Choroid plexus epithelial cell (primary cell): ENCODE results near the gene IFT27.

ENCODE experiments used
- DNase-seq: peaks from one replicate; pipeline ENCODE4 v3.0.0-alpha.2; 2010; ENCODE audit warnings: low read depth
- H3K4me3 ChIP-seq: 2 replicates; pipeline ENCODE4 v1.5.1; 2011; ENCODE audit warnings: low read depth, mild to moderate bottlenecking, control low read depth, low read length, moderate library complexity
- TF ChIP-seq, protein P1 (sequence below): conservative IDR thresholded peaks from 2 replicates; pipeline ENCODE4 v1.5.1; 2011; ENCODE audit warnings: low read depth, mild to moderate bottlenecking, control low read depth, inconsistent platforms, low read length, moderate library complexity

Gene IFT27

DNA sequence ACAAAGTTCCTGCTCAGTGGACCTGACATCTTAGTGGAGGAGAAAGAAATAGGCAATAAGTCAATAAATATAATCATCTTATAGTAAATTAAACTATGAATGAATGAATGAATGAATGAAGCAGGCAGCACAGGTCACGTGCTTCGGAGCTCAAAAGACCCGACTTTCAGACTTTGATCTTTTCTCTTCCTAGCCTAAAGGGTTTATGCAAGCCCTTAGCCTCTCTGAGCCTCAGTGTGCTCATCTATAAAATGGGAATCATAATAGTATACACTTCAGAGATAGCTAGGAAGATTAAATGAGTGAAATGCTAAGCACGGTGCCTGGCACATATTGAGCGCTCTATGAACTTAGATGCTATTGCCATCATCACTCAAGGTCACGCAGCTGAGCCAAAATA lies 33.4 kb upstream of the IFT27 start:
- TF ChIP-seq, protein P1, sequence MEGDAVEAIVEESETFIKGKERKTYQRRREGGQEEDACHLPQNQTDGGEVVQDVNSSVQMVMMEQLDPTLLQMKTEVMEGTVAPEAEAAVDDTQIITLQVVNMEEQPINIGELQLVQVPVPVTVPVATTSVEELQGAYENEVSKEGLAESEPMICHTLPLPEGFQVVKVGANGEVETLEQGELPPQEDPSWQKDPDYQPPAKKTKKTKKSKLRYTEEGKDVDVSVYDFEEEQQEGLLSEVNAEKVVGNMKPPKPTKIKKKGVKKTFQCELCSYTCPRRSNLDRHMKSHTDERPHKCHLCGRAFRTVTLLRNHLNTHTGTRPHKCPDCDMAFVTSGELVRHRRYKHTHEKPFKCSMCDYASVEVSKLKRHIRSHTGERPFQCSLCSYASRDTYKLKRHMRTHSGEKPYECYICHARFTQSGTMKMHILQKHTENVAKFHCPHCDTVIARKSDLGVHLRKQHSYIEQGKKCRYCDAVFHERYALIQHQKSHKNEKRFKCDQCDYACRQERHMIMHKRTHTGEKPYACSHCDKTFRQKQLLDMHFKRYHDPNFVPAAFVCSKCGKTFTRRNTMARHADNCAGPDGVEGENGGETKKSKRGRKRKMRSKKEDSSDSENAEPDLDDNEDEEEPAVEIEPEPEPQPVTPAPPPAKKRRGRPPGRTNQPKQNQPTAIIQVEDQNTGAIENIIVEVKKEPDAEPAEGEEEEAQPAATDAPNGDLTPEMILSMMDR = no peak
- no peak overlapping the region for H3K4me3 ChIP-seq
- no peak for DNase-seq

DNA sequence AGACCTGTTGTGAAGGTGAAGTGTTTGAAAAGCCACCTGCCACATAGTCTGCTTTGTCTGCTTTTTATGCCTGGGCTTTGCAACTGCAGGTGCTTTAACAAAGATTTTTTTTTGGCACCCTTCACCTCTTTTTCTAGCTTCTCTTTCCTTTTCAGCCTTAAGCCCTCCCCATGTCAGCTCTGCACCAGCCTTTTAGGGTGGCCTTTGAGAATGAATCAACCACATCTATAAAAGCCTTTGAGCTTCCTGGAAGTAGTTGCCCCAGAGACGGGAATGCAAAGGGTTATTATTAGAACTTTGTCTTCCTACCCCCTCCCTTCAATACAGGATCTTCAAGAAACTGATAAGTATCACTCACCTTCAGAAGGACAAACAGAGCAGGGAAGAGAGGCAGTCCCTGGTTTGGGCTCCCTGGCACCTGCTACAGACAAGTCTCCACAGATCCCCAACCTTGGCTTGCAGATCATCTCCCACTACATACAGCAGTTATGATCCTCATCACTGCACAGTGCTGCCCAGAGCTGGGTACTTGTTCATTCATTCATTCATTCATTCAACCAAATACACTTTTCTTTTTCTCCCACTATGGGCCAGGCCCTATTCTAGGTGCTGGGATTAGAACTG lies 32.9 kb upstream of the IFT27 start:
- TF ChIP-seq, protein P1 = no peak
- no peak overlapping the region for H3K4me3 ChIP-seq
- no peak for DNase-seq

DNA sequence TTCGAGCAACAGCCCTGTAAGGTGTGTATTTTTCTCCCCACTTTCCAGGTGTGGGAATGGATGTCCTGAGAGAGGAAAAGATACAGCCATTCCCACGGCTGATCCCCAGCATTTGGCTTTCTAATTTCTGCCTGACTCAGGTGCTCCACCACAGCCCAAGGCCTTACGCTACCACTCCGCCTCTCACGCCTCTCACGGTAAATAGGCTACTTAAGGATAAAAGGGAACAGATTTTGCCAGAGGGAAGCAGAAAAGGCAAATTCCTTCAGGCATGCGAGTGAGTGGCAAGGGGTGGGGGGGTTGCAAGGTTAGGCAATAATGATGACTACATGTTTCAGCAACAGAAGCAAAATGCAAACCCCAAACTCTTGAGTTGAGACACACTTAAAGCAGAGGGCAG lies 31.7 kb upstream of the IFT27 start:
- no peak overlapping the region for H3K4me3 ChIP-seq
- no peak for DNase-seq
- TF ChIP-seq, protein P1 = no peak

DNA sequence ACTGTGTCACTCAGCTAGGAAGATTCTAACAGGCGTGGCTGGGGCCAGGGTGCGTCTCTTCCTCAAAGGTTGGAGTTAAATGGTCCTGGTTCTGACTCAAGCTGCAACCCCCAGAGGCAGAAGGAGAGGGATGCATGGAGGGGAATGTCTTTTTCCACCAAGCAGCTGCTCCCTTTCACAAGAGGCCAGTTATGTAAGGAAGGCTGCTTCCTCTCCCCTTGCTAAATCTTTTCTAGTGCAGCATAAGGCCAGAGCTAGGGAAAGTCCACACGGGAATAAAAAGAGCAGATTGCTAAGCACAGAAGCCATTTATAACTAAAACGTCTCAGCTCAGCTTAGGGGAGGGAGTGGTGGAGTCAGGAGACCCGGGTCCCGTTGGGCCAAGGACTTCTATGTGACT lies 30.9 kb upstream of the IFT27 start:
- H3K4me3 ChIP-seq = no peak overlapping the region
- DNase-seq = no peak
- TF ChIP-seq, protein P1 = no peak

DNA sequence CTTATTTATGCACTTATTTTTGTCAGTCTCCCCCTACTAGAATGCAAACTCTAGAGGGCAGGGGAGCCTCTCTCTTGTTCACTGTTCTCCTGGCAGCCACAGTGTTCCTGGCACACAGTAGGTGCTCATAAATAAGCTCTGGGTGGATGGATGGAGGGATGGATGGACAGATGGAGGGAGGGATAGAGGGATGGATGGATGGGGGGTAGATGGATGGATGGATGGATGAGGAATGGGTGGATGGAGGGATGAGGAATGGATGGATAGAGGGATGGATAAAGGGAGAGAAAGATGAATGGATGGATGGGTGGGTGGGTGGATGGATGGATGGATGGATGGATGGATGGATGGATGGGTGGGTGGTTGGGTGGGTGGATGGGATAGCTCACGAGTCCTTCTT lies 27.4 kb upstream of the IFT27 start:
- H3K4me3 ChIP-seq = no peak overlapping the region
- TF ChIP-seq, protein P1 = no peak
- no peak for DNase-seq

DNA sequence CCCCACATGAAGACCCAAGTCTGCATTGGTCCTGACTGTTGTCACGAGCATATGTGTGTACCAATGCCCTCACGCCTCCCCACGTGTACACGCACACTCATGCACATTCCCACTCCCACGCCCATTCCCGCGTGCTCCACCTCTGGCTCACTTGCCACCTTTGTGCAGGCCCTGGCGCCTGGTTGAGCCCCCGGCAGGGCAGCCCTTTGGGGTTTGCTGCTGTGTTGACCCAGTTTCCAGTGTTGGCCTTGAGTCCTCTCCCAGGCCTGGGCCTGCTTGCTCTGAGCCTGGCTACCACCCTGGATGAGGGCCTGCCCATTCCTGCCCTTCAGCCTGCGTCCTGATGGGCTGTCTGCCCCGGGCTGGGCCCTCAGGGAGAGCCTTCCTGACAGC lies 22.8 kb upstream of the IFT27 start:
- DNase-seq = no peak

More for the DNA sequence above, 22.8 kb upstream of the IFT27 start:
- TF ChIP-seq, protein P1 = no peak
- H3K4me3 ChIP-seq = no peak overlapping the region
